ENCODE data around the gene MYOM1. TPM values are rescaled to one million over a fixed set of nuclear protein-coding genes. Genes with fewer than 3 reads are reported as not detected.
A peak's percentile ranks its signal among the peaks of the same experiment; 100 is the strongest.
"Not testable (repeated sequence)": the region's sequence is repeated elsewhere in the genome, so short reads cannot be mapped to it uniquely, and the experiment has no call there.

MYOM1 gene
- total and polyA plus RNA-seq, 10 donors: 1.2 to 6.2 (median 2.0) TPM

GRCh38 chr18:3051718-3052410 is 167.9 kb downstream of the MYOM1 start:
- H3K36me3 ChIP-seq: no peaks in the 10 kb centered on the region

GRCh38 chr18:3049897-3050454 is 169.8 kb downstream of the MYOM1 start:
- H3K4me3 ChIP-seq; intact Hi-C loops (cut with DNase I; ENCODE audit: low total_unique reads); H3K36me3 ChIP-seq; DNase-seq; H3K27me3 ChIP-seq (replicated peaks in 1 of 7); H3K9me3 ChIP-seq: not testable (repeated sequence)
- WGBS, 5 donors: 76 to 83% (median 81%) methylated on average over 1 to 8 of the region's 8 CpGs
- Histone ChIP-seq H3K4me1 (peaks cover 0 to 35% (median 13%) of the 10 kb centered on the region in 6 donors), H3K27ac (peak overlapping the region in 1 of 8 donors; percentile 7)

More at GRCh38 chr18:3051718-3052410, 167.9 kb downstream of the MYOM1 start:
- no peak for TF ChIP-seq POLR2AphosphoS5 (IDR thresholded peaks at IDR 0.05)
- no peak for TF ChIP-seq CTCF (IDR thresholded peaks at IDR 0.05 in 8 of 11, conservative IDR thresholded peaks at IDR 0.05 in 3 of 11)
- intact Hi-C loops (cut with DNase I; ENCODE audit: low total_unique reads): no loop called here
- WGBS, 5 donors: 71 to 82% (median 77%) methylated on average over 8 of the region's 8 CpGs
- Histone ChIP-seq H3K4me3 (no peak overlapping the region), H3K4me1 (peaks cover 0 to 27% (median 11%) of the 10 kb centered on the region in 6 donors), H3K9me3 (no peaks in the 10 kb centered on the region), H3K27ac (peak overlapping the region in 5 of 8 donors; percentile 22 to 84 (median 55)), H3K27me3 (replicated peaks in 1 of 7) (peaks cover 0 to 7% (median 0%) of the 10 kb centered on the region in 7 donors)
- DNase-seq: no peak

GRCh38 chr18:3048820-3049349 is 170.9 kb downstream of the MYOM1 start:
- H3K27ac ChIP-seq: no peak overlapping the region
- DNase-seq: no peak
- no peak for TF ChIP-seq CTCF (IDR thresholded peaks at IDR 0.05 in 8 of 11, conservative IDR thresholded peaks at IDR 0.05 in 3 of 11)
- TF ChIP-seq POLR2AphosphoS5 (IDR thresholded peaks at IDR 0.05): no peak
- TF ChIP-seq POLR2A (IDR thresholded peaks at IDR 0.05): no peak
- H3K9me3 ChIP-seq: no peaks in the 10 kb centered on the region
- WGBS, 5 donors: 85 to 100% (median 91%) methylated on average over 3 of the region's 3 CpGs
- intact Hi-C loops (cut with DNase I; ENCODE audit: low total_unique reads): no loop called here
- H3K4me1 ChIP-seq: peaks cover 0 to 44% (median 15%) of the 10 kb centered on the region in 6 donors
- H3K36me3 ChIP-seq: no peaks in the 10 kb centered on the region
- H3K4me3 ChIP-seq: no peak overlapping the region
- H3K27me3 ChIP-seq (replicated peaks in 1 of 7): peaks cover 0 to 12% (median 0%) of the 10 kb centered on the region in 7 donors

GRCh38 chr18:3048121-3048520 is 171.6 kb downstream of the MYOM1 start:
- no peak for DNase-seq
- Histone ChIP-seq H3K27me3 (replicated peaks in 1 of 7) (peaks cover 0 to 12% (median 0%) of the 10 kb centered on the region in 7 donors), H3K36me3 (no peaks in the 10 kb centered on the region), H3K27ac (no peak overlapping the region), H3K4me3 (no peak overlapping the region), H3K9me3 (no peaks in the 10 kb centered on the region), H3K4me1 (peaks cover 0 to 44% (median 15%) of the 10 kb centered on the region in 6 donors)
- WGBS, 5 donors: 25 to 36% (median 31%) methylated on average over 6 of the region's 6 CpGs
- TF ChIP-seq POLR2AphosphoS5 (IDR thresholded peaks at IDR 0.05) (no peak), POLR2A (IDR thresholded peaks at IDR 0.05) (no peak), CTCF (IDR thresholded peaks at IDR 0.05 in 8 of 11, conservative IDR thresholded peaks at IDR 0.05 in 3 of 11) (no peak)
- intact Hi-C loops (cut with DNase I; ENCODE audit: low total_unique reads): no loop called here

All from spleen (tissue), 11 donors.